NK-92 treated with Interleukin-12 subunit alpha and Interleukin-12 subunit beta, amount 100 ng/mL, for 24 hours (cell line): ENCODE data around the gene KRT81.
A peak's percentile ranks its signal among the peaks of the same experiment; 100 is the strongest.
"Not testable (repeated sequence)": the region's sequence is repeated elsewhere in the genome, so short reads cannot be mapped to it uniquely, and the experiment has no call there.

Experiments
- DNase-seq: peaks from one replicate; lab custom pipeline; 2025; lab: John Stamatoyannopoulos, UW

KRT81 gene

DNA sequence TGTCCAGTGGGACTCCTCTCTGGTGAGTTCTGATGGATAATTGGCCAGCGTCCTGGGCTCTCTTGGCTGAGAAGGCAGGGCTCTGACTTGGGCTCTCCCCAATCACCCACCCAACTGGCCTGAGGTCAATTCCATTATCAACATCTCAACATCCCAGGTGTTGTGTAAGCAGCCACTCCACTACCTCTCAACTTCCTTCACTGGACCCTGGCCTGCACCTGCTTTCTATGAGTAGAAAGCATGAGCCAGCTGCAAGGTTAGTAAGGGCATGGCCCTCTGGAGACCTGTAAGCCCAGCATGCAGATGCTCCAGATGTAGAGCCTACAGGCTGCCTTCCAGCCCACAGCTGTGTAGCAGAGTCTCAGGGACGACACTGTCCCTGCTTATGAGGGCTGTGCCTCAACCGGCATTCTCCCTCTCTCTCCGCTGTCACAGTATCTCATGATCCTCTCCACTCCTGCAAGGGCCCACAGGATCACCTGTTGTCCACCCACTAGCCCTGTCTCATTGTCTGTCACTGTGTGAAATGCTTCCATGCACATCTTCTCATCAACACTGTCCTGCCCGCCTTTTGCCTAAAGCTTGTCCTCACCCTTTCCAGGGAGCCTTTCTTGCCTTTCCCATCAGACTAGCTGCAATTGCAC lies 5.4 kb upstream of the KRT81 start:
- DNase-seq: no peak

DNA sequence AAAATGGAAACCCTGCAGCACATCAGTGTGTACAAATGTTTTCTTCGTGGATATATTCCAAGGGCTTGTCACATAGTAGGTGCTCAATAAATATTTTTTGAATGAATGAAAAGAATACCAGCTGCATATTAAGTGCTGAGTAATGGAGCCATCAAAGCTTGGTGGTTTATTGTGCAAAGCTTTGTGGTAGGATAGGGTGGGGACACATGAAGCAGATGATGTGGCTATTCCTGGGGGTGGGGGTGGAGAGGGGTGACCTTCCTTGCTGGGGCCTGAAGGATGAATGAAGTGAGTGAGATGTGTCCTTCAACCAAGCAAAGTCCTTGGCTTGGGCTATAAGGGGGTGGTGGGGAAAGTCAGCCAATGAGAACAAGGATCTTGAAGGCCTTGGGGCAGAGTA lies 4.3 kb upstream of the KRT81 start:
- no peak for DNase-seq

DNA sequence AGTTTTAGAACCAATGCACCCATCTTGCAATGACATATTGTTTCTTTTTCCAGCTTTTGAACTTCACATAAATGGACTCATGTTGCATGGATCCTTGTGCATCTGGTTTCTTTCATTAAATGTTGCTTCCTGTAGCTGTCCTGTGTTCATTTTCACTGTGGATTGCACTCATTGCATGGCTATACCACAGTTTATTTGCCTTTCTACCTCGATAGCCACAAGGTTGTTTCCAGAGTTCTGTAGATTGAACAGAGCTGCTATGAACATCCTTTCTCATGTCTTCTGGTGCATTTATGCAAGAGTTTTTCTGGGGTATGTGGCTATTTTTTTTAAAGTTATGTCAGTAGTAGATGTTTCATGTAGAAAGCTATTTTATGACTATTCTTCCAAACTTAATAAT lies 3.5 kb upstream of the KRT81 start:
- DNase-seq: no peak

DNA sequence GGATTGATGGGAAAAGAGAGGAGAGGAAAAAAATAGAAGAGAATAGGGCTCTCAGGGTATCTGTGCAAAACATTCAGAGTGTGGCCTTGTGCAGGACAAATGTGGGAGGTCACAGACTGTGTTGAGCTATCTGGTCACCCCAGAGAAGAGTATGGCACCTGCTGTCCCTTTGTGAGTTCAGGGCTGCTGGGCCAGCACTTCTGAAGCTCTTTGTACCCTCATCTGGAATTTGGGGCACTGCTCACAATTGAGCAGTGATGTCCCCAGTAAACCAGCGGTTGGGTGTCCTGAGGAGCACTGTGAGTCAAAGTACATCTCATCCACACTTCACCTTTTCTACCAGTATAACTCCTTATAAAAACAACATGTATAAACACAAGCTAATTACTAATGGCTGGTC lies 2.6 kb upstream of the KRT81 start:
- no peak for DNase-seq

DNA sequence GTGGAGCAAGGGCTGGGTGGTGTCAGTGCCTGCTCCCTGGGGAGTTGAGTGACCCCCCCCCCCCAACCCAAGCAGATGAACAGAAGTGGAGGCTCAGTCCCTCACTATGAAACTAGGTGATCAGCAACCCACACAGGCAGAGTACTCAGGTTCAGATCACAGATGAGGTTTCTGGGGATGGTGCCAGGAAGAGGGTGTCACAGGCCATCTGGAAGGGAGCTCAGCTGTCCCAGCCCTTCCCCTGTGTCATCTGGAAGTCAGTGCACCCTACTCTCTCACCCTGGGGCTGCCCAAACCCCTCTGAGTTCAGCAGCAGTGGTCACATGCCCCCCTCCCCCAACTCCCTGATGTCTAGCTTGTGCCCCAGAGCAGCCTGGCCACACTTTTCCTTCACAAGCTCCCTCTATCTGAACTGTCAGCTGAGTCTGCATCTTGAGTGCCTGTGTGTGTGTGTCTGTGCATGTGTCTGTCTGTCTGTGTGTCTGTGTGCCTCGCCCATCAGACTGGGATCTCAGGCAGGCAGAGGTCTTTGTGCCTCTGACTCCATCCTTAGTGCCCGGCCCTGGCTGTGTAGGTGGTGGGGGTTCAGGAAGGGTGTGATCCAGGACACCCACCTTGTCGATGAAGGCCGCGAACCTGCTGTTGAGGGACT lies 725 bp downstream of the KRT81 start:
- not testable (repeated sequence) for DNase-seq

DNA sequence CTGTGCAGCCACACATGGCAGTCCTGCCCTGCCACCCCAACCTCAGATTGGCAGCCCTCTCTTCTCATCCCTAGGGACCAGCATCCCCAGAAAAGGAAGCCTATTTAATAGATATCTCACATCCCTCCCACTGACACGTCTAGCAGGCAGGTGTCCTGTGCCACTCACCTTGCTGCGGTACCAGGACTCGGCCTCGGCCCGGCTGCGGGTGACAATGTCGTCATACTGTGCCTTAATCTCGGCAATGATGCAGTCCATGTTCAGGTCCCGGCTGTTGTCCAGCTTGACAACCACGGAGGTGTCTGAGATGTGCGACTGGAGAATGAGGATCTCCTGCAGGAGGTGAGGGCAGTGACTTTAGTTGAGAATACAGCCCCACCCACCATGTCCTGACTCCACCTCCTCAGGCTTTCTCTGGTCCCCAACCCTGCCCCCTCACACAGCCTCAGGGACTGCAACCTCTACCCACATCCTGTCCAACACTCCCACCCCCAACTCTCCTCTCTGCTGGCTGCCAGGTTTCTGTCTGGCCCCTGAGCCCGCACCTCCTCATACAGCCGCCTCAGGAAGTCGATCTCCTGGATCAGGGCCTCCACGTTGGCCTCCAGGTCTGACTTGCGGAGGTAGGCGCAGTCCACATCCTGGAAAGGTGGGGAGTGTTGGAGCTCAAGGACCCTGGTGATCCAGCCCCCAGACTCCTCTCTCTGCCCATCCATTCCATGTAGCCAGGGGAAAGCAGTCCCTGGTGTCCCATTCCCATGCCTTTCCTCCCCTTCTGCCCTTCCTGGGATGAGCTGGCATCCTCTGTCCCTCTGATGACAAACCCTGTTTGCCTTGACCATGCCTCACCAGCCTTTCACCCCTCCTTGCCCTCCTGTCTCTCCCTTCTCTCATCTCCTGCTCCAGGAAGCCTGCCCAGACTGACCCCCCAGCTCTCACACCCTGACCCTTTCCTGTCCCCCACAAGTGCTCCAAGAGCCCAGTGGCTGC lies 3.2 kb downstream of the KRT81 start:
- peak; percentile 57 for DNase-seq

DNA sequence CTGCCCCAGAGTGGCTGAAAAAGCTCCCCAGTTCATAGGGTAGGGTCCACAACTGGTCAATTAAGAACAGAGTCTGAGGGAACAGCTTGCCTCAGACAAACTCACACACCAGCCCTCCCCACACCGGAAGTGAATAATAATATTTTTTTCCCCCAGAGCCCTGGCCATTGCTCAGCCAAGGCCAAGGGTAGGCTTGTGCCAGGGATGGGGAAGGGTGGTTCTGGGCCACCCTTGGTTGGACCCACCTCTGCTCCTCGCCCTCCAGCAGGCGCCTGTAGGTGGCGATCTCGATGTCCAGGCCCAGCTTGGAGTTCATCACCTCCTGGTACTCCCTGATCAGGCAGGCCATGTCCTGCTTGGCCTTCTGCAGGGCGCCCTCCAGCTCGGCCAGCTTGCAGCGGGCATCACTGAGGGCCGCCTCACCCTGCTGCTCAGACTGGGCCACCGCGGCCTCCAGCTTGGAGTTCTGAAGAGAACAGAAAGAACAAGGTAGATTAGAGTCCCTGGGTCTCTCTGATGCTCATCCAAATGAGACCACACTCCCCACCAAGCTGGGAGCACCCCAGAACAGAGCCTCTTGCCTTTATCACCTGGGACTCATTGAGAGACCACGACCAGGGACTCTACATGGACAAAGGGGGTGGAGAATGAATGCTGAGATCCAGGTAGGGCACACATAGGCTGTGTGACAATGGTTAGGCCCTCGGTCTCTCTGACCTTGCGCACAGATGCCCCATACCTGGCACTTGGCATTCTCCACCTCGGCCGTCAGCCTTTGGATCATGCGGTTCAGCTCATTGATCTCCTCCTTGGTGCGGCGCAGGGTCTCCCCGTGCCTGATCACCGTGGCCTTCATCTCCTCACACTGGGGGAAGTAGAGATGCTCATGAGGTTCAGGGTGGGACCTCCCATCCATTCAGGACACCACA lies 4.2 kb downstream of the KRT81 start:
- DNase-seq: not testable (repeated sequence)

DNA sequence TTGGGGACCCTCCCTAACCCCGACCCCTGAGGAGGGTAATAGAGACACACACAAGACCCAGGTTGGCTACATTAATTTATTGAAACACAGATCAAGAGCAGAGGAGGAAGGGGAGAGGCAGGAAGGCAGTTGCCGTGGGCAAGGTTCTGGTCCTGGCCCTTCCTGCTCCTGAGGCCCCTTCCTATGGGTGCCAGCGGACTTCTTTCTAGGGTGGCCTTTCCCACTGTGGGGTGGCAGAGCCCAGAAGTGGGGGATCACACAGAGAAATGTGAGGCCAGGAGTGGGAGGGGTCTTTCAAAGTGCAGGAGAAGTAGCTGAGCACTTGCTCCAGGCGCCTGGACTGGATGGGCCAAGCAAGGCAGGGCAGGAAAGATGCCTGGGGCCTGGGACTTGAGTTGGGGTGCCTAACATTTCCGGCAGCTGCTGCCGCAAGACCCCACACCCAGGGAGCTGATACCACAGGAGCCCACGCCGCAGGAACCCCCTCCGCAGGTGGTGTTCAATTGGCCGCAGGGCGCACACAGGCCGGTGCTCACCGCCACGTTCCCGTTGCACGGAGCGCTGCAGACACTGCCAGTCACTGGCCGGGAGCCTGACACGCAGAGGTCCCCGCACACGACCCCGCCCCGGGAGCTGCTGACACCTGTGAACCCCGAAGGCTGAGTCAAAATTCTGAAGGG lies 5.3 kb downstream of the KRT81 start:
- DNase-seq: no peak

DNA sequence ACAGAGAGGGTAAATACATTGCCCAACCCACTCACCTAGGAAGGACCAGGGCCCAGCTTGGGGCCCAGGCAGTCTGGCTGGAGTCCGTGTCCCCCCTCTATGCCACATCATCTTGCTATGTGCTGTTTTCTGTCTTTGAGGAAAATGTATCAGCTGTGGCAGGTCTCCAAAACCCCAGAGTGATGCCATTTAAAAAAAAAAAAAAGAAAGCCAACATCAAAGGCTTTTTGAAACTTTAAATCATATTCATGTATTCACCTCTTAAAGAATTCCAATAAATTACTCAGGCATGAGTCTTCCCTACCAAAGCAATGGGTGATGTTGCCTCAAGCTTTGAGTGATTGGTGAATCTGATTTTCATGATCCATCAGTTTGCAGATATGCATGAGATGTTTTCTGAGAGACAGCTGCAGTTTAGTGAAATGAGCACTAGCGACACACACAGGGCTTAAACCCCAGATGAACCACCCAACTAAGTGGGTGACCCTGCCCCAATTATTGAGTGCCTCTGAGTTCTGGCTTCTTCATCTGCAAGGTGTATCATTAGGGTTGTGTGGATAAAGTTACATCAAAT lies 6.1 kb downstream of the KRT81 start:
- no peak for DNase-seq

DNA sequence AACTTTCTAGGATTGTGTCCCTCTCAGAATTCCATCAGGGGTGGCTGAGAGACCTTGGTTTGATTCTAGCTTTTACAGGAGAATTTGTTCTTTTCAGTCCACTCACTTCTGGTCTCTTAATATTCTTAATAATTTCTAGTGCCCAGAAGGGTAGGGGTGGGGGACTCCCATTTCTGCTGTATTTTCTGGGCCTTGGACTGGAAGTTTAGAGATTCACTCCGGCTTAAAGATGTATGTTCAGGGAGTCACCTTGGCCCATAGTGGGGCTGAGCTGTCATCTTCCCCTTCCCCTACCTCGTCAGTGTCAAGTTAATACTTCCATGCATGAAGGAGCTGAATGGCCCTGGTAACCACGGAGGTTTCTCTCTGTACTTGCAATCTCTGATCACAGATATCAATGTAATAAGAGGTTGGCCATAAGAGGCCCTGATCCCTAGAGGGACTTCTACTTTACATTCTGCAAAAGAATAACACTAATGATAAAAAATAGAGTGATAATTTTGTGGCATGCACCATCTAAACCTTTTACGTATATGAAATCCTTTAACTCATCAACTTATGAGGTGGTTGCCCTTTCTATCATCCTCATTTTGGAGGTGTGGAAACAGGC lies 6.7 kb downstream of the KRT81 start:
- no peak for DNase-seq

DNA sequence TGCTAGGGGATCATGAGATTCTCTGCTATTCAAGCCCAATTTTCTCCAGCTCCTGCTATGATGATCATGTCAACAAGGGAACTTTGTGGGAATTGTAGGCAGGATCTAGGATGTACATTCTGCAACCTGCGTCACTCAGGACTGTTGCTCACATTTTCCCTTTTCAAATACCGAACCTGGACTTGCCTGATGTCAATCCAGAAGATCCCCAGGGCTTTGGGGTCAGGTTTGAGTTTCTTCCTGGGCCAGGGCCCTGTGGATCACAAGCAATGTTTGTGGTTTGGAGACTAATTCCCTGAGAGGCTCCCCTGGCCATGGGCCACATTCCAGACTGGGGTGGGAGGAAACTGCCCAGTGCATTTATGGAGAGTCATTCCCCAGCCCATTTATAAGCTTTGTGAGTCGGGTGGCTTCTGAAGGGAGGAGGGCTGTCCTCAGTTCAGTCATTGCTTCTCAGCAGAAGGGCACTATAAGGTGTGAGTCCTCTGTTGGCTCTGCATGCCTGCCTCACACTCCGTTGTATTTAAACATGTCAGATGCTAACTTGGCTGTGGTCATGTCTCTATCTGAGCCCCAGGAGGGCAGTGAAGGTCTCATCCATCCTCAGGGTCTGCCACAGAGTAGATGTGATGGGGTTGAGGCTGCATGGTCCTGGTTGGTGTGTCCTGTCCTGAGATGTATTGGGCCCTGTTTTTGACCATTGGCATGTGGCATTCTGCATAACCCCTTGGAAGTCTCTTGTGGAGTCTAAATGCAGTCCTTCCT lies 10.4 kb downstream of the KRT81 start:
- DNase-seq: no peak

DNA sequence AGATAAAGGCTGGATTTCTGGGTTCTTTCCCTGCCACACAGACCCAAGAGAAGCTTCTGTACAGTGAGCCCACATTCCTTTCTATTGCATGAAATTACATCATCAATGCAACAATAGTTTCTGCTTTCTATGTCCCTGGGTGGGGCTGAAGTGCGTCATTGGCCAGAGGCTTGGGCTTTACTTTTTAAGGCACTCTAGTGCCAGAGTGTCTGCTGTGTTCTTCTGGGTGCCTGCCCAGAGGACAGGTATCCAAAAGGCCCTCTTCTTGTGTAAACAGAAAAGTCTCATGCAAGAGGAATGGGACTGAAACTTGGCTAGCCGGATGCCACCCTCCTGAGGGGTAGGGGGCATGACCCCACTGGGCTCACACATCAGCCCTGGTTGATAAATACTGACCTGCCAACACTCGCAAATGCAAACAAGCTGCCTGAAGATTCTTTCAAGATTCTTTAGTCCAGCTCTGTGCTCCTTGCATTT lies 11.0 kb downstream of the KRT81 start:
- DNase-seq: no peak

DNA sequence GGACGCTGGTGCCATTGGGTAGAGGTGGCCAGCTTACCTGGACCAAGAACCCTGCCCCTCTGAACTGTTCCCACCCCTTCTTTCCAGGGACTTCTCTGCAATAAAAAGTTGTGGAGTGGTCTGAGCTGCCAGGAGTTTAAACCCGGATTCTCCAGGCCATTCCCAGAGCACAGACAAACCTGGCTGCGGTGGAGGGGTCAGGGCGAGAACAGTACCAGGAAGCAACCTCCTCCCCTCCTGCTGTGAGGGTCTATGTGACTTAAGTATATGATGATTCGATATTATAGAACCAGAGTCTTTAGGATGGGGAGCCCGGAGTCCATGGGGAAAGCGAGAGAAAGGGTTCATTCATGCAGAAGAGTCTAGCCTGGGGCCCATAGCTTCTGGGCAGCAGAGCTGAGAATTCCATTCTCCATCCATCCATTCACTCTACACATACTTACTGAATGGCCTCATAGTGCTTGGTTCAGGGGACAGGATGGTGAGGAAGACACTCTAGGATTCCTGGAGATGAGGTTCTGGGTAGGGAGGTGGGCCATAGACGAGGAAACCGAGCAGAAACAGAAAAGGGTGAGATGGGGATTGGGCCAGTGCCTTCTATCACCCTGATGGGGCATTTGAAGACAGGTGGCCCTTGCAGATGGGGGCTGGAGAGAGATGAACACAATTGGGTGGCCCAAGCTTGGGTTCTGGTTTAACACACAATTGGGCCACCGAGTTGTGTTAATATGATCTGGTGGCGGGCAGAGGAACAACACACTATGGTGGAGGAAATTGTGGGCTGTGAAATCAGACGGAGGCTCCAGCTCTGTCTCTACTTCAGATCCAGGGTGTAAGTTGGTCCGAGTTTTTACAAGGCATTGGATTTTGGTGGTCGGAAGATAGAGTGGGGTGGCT lies 11.7 kb downstream of the KRT81 start:
- DNase-seq: no peak

DNA sequence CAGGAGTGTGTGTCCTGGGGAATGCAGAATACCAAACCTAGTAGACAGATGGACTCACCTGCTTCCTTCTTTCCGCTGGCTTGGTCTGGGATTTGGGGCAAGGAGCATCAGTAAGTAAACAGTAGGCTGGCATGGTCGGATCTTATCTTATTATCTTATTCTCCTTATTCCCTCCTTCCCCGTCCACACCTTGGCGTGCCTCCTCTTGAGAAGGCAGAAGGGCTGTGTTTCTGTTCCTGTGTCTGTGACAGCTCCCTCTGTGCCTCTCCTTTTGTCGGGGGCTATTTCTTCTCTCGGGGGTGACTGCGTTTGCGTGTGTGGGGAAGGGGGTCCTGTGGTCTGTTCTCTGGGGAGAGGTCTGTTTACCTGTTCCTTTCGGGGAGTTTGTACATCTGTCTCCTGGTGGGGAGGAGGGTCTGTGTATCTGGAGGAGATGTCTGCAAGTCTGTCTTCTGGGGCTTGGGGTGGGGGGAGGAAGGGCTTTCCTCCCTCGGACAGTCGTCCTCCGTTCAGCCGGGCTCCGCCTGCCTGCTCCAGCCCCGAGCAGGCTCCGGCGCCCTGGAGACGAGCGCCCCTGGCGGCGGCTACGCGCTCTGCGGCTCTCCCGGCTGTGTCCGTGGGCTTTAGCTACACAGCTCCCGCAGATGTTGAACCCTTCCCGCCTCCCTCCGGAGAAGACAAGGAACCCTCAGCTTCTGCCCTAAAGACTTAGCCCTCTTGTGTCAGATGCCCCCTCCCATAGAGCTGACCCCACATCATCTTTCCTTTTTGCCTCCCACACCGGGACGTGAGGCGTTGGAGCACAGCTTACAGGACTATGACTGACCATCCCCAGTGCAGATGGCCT lies 12.5 kb downstream of the KRT81 start:
- DNase-seq: peak; percentile 37

DNA sequence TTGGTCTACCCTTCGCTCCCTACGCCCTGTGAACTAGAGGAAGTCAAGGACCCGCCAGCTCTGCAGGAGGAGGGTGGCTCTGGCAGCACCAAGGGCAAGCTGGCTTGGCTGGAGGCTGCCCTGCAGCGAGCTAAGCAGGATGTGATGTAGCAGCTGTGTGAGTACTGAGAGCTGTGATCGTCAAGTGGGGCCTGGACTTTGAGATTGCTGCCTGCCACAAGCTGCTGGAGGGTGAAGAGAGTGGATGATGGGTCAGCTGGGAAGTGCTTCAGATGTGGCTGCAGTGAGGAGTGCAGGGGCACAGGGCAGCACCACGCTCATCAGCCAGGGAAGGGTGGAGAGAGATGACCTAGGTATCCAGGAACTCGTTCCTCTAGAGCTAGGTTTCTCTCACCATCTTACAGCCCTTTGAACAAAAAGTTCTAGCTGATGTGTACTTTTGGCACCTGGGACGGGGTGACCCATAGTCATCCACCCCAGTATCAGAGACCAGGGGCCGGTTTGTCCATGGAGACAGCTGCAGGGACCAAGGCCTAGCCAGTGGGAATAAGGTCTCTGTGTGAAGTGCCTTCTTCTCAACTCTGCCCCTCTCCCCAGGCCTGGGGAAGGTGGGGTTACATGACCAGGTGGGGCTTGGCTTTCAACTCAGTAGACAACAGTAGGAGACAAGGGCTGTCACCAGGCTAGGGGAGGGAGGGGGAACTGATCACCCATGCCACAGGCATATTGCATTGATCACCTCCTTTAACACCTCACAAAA lies 13.7 kb downstream of the KRT81 start:
- no peak for DNase-seq

DNA sequence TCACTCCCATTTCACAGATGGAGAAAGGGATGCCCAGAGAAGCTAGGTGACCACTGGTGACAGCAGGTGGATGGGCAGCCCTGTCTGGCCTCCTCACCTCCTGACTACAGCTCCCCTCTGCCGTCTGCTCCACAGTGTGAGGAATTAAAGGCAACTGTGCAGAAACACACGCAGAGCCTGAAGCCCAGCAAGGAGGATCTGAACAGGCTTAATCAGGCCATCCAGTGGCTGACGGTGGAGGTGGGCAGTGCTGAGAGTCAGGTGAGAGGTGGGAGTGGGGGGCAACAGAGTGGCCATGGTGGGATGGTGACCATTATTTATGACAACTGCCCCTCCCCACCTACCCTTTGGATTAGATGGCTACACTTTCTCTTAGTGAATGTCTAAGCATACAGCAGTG lies 15.6 kb downstream of the KRT81 start:
- no peak for DNase-seq
